ENCODE measurements around the gene ATF4.
A peak's percentile ranks its signal among the peaks of the same experiment; 100 is the strongest.
"Not testable (repeated sequence)": the region's sequence is repeated elsewhere in the genome, so short reads cannot be mapped to it uniquely, and the experiment has no call there.

Gene ATF4

DNA sequence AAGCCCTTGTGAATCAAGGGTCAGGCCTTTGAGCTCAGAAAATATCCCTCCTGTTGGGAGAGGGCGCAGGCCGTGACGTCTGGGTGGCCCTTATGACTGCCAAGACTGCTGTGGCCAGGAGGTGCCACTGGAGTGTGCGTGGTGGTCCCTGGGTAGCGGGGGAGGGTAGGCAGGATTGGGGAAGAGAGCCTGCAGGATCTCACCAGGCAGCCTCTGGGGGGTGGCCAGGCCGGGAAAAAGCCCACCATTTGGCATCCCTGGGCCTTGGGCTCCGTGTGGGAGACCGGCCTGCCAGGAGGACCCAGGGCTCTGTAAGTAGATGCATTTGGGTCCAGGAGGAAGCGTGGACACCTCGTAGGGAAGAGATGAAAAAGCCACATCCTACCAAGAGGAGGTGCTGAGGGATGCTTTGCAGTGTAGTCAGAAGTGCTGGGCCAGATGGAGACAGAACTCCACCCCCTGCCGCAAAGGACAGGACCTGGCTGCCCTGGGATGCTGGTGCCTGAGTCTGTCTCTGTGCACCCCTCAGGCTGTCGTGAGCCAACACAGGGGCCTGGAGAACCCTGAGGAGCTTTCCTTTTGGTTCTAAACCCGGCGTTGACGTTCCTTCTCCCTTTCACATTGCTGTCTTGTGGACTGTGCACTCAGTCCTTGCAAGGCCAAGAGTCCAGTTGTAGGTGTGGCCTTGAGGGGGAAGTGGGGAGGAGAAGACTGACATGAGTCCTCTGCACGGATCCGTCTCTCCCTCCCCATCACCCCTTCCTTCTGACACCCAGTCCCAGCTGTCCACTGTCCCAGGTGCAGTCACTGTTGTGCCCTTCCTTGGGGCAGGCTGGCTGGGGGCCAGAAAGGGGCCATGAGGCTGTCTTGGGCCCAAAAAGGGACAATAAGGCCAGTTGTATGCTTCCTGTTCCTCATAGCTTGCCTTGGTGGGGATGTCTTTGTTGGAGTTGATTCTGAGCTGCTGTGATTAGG lies 31.0 kb upstream of the ATF4 start:
- no peak for DNase-seq

DNA sequence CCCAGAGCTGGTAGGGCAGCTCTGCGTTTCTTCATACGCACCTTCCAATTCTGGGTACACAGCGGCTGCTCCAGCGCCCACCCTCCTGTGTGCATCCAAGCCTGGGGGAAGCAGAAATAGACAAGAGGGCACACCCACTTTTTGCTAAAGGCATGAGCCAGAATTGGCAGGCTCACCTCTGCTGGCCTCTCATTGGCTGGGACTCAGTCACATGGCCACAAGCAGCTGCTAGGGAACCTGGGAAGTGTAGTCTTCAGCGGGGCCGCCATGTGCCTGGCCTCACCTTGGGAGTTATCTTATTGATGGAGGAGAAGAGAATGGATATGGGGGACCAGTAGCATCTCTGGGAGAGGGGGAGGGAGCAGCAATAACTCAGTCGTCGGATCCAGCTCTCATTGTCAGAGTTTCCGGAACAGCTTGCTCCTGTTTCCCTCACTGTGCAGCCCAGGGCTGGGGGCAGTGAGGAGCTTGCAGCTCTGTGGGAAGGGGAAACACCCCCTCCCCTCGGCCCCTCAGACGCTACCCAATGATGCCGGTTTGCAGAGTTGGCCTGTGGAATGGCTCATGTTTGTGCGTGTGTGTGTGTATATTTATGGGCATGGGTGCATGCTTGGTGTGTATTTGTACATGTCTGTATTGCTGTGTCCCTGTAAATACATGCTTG lies 30.1 kb upstream of the ATF4 start:
- peak; percentile 90 for DNase-seq

DNA sequence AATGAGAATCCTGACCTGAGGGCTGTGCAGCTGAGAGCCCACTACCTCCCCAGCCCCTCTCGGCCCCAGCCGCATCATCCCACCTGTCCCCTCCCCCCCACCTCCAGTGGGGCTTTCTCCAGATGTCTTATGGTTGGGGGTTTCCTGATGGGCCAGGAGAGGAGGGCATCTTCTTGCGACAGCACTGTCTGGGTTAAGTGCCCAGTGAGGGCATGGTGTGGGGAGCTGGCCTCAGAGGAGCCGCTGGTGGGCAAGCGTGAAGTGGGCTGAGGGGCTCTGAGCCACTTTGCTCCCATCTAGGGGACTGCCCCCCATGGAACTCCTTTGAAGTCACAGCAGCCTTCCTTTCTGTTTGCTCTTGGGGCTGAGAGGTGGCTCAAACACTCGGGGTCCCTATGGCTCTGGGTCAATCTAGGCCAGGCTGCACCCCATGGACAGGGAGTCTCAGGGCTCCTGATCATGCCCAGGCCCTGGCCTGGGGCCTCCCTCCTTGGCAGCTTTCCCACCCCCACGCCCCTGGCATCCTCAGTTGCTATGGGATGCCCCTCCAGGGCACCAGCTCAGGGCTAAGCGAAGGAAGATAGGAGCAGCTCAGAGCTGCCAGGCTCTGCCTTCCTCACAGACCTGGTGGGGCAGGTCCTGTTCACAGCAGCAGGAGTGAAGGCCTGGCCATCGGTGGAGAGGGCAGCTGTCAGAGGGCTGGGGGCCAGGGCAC lies 29.2 kb upstream of the ATF4 start:
- DNase-seq, result no peak

DNA sequence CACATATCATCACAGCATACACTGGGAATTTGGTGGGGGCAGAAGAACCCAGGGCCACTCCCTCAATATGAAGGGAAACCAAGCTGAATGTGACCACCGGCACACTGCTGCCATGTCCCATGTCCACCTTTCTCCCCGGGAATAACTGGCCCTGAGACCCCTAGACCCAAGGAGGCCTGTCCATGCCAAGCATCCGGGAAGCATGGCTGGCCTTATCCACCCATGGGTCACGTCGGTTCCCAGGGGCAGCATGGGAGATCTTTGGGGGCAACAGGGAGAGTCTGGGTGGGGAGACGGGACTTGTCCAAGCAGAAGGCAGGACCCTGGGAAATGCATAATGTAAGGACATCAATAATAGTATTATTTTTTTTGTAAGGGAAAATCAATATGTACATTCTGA lies 28.7 kb upstream of the ATF4 start:
- DNase-seq, result no peak

DNA sequence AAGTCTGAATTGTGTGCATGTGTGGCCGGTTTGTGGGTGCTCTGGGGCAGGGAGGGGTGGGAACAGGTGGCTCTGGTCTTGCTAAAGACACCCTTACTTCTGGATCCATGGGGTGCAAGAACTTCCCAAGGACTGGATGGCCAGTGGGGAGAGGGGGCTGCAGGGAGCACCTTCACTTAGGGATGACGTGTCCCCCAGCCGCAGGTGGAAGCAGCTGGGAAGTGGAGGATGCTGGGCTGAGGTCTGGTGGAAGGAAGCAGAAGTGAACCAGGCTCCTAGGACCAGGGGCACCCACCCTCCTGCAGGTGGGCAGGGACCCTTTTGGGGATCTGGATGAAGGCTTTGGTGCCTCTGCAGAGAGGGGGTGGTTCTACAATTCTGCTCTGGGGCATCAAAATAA lies 28.2 kb upstream of the ATF4 start:
- DNase-seq, result no peak

DNA sequence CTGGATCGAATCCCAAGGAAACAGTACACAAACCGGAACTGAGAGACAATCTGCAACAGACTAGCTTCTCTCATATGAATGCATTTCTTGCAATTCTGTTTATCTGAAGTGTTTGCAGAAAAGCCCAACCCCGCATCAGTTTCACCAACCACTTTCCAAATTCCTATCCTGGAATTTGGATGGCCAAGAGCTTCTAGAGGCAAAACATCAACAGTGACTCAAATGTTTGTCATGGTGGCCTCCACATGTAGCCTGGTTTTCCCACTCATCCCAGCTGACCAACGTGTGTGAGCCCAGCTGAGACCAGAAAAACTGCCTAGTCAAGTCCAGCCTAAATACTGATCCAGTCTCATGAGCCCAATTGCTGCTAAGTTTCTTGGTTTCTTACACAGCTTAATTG lies 26.6 kb upstream of the ATF4 start:
- DNase-seq, result no peak

DNA sequence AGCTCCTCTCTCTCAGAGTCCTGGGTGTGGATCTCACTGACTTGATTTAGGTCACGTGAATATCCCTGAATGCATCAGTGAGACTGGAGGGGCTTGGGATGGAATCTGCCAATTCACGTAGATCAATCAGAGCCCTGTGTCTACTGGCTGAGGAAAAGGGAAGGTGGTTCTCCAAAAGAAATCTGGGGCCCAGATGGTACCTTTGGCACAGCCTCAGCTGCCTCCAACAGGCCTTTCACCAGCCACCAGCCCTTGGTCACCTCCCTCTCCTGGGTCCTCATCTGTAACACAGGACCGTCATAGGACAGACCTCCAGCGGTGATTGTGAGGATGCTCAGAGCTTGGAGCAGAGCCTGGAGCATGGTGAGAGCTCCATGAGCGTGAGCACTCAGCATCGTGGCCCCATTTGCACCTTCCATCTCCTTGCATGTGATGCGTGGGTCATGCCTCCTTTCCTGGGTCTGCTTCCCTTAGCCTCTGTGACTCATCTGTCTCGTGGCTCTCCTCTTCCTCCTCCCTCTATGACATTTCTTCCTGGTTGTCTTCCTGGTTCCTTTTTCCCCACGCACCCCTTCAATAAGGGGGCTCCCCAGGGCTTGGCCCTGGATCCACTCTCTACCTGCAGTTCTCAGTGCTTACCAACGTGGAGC lies 25.8 kb upstream of the ATF4 start:
- no peak for DNase-seq

DNA sequence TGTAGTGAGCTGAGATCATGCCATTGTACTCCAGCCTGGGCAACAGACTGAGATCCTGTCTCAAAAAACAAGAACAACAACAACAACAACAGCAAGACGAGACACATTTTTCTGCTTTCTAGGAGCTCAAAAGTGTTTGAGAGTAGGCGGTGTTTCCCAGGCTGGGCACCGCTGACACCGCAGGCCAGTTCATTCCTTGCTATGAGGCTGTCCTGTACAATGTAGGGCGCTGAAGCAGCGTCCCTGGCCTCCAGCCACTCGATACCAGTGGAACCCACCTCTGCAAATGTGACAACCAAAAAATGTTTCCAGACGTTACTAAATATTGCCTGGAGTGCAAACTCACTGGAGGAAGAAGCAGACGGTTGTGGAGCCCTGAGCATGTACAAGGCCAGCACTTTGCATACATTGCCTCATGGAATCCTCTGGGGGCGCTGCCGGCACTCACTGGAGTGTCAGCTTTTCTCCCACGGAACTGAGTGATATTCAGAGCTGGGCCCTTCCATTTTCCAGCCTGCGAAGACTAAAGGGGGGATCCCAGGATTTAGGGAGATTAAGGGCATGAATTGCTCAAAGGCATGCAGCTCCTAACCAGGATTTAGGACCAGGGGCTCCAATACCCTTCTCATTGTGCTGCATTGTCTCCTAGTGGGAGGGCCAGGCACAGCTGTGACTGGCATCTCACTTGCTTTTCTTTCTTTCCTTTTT lies 24.1 kb upstream of the ATF4 start:
- peak; percentile 55 for DNase-seq

DNA sequence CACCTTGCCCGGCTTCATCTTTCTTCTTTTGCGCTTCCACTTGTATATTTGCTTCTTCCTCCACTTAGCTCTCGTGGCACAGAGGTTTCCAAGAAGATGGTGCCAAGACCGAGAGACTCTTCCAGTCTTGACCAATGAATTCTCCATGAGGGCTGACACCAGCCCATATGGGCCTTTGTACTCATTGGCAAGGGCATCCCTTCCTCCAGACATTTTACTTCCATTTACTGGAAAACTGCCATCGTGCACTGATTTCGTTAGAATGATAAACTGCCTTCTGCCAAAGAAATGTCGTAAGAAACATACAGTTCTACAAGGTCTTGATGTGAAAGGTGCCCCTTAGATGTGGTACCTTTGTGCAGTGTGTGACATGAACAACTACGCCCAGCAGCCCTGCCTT lies 22.9 kb upstream of the ATF4 start:
- no peak for DNase-seq

DNA sequence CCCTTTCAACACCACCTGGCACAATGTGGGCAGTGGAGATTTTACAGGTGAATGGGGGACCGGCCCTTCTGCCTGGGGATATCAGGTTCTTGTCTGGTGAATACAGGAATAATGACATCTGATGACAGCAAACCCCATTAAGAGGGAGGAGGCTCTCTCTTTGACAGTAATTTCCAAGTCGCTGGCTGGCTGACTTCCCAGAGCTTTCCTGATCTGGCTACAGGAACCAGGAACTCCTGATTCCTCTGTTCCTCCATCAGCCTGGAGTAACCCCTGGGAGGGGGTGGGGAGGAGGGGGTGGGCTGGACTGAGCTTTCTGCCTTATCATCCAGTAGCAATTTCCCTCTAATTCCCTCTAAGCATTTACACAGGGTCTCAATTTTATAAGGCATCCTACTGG lies 22.0 kb upstream of the ATF4 start:
- no peak for DNase-seq

DNA sequence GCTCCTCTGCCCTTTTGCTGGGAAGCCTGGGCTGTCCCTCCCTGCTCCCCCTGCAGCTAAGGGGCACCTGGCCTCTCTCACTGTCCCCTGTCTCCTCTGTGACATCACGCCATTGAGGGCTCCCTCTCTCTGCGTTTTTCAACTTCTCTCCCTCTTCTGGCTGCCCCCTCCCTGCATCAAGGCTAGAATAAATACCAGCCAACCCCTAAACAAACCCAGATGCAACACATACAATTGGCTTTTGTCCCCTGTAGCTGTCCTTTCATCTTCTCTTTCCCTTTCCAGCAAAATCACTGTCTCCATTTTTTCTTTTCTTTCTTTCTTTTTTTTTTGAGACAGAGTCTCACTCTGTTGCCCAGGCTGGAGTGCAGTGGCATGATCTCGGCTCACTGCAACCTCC lies 21.6 kb upstream of the ATF4 start:
- DNase-seq, result no peak

DNA sequence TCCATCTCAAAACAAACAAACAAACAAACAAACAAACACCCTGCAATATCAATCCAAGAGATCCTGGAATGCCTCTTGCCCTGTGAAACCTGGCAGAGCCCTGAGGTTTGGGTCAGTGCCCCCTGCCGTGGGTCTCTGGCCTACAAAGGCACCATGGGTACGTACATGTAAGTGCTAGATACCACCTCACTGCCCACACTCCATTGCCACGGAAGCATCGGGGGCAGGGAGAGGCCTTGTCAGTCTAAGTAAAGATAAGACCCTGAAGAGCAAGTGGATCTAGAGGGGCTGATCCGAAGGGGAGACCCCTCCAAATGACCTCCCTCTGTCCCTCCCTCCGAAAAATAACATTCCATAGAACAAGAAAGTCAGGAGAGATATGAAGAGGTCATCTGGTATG lies 20.3 kb upstream of the ATF4 start:
- DNase-seq, result no peak

DNA sequence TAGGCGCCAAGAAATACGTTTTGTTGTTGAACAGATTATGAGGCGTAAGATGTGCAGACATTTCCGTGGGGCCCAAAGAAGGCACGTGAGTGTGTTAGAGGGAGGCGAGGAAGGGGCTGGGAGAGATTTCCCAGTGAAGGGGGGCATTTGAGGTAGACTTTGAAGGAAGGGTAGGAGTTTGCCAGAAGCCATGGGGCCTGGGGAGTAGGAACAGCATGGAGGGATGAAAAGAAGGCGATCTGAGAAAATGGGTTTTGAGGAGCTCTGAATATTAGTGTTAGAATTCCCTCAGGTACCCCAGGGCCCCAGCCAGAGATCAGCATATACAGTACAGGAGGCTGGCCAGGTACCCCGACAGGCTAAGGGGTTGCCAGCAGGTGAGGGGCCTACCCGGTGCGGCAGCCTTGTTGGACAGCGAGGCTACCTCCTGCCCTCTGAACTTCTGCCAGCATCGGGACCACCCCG lies 18.7 kb upstream of the ATF4 start:
- no peak for DNase-seq

DNA sequence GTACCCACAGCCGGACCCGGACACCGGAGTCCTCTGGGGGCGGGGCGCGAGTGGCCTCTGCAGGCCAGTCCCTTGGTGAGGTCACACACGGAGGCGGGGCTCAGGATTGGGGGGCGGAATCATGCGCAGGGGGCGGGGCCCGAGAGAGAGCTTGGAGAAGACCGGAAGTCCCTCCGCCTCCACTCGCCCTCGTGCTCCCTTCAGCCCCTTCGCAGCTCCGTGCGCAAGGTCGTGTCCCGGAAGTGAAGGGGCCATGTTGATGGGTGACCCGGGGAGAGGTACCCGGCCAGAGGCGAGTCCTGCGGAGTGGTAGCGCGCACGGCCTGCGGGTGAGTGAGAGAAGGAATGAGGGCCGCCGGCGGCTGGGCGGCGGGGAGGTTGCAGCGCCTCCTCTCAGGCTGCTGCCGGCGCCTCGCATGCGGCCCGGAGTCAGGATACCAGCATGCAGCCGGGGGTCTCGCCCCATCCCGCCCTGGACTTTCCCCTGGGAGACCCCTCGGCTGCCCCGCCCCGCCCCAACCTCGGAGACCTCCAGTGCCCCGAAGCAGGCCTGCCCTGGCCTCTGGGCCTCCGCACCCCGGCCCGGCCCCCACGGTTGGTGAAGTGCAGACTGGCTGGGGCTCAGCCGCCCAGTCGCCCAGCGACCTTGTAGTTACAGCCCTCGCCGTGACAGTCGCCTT lies 18.1 kb upstream of the ATF4 start, which contains the start of gene MIEF1:
Gene MIEF1, plus strand, starts transcription at position 182 of the 680 bp plus-strand sequence. CDS start 9,005 bp downstream, outside the sequence.
- peak; percentile 94 for DNase-seq

DNA sequence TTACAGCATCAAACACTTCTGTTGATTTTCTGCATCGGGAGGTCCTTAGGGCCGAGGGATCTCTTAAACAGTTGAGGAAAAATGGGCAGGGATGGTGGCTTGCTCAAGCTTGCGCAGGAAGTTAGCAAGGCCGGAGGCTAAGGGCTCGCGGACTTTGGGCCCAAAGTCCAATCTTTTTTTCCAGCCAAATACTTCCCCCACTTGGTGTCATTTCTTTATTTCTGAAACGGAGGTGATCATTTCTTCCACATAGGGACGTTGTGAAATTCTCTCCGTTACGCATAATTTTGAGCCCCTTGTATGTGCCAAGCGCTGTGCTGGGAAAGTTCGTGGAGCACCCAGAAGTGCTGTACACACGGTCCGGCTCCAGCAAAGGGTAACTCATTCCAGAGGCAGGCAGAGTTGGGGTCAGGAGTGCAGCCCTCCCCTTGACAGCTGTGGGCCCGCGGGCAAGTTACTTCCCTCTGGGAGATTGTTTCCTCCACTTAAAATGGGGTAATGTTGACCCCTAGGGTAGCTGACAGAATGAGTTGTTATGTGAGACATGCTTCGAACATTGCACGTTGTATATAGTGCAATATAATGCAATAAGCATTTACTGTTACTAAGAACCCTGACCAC lies 17.5 kb upstream of the ATF4 start:
- DNase-seq, result no peak

DNA sequence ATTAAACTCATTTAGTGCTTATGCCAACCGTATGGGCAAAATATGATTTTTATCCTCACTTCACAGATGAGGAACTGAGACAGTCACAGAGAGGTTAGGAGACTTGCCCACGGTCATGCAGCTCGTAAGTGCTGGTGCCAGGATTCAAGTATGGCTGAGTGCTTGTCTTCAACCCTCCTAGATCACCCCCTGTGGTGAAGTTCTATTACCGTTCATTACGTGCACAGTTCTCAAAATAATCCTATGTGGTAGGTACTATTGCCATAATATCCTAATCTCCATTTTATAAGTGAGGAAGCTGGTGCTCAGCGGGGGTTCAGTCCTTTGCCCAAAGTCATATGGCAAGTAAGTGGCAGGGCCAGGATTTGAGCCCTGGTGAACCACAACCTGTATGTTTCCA lies 16.7 kb upstream of the ATF4 start:
- DNase-seq, result no peak

DNA sequence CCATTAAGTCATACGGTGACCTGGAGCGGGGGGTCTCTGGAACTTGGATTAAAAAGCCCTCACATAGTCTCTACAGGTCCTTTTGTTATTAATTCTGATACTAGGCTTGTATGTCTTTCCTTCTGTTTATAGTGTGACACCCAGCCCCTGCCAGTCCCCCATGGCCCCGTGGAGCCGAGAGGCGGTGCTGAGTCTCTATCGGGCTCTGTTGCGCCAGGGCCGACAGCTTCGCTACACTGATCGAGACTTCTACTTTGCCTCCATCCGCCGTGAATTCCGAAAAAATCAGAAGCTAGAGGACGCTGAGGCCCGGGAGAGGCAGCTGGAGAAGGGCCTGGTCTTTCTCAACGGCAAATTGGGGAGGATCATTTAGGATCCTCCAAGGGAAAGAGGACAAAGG lies 16.3 kb upstream of the ATF4 start:
- DNase-seq, result no peak

DNA sequence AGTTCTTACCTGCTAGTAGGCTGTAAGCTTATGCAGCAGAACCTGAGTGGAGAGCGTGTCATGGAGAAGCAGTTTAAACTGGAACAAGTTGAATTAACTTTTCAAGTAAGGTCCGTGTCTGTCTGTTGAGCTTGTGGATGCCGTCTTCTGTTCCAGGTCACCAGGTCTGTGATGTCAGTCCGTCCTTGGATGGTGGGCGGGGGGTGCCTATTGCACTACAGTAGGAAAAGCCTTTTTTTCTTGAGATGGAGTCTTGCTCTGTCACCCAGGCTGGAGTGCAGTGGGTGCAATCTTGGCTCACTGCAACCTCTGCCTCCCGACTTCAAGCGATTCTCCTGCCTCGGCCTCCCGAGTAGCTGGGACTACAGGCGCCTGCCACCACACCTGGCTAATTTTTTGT lies 13.3 kb upstream of the ATF4 start:
- not testable (repeated sequence) for DNase-seq

DNA sequence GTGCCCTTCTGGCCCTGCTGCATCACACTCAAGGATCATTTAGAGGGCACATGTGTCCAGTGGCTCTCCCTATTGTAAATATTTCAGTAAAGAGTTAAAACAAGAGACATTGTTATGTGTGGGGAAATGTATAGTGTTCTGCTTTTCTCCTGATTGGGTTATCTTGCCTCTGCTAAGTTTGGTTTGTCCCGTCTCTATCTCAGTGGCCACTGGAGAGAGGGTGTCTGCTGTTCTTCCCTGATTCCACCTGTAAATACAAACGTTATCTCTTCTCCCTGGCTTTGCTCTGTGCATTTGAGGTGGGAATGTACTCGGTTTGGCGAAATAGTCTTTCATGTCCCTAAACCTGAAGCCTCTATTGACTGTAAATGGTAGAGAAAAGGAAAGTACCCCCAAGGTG lies 12.0 kb upstream of the ATF4 start:
- no peak for DNase-seq

DNA sequence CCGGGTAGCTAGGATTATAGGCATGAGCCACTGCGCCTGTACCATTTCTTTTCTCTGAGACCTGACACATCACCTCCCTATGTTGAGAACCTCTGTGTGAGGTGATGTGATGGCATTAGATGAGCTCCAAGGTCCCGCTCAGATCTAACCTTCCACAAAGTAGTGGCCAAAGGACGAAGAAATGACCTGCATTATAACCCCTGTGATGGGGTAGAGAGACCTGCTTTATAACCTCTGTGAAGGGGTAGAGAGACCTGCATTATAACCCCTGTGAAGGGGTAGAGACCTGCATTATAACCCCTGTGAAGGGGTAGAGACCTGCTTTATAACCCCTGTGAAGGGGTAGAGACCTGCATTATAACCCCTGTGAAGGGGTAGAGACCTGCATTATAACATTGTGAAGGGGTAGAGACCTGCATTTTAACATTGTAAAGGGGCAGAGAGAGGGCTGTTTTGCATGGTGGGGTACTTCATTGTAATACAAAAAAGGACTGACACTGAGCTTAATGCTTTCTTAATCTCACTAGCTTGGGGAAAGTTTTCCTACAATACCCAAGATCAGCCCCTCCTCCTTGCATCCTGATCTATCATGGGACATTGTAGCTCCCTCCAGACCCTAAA lies 9.7 kb upstream of the ATF4 start:
- DNase-seq, result no peak

DNA sequence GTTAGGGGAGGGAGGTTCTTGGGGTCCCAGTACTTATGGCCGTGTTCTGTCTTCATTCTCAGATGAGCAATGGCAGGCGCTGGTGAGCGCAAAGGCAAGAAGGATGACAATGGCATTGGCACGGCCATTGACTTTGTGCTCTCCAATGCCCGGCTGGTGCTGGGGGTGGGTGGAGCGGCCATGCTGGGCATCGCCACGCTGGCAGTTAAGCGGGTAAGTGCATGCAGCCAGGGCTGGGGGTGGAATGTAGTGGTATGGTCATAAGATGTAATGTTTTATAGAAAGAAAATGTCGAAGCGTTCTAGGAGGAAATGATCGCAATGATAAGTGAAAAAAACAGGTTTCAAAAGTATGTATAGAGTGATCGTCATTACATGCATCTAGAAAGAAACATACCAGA lies 9.1 kb upstream of the ATF4 start:
- DNase-seq, result no peak

Measured in CD4-positive, alpha-beta T cell treated with Interleukin-17A for 1 hour (primary cell).